BJ (cell line): ENCODE measurements around the gene WWOX. TPM values are rescaled to one million over a fixed set of nuclear protein-coding genes. Genes with fewer than 3 reads are reported as not detected.

ENCODE experiments used
- CTCF ChIA-PET: fragments of 350-600 bp; formaldehyde crosslinking; extraction: SDS; loops from one replicate; lab custom pipeline; 2021; ENCODE audit warnings: antibody characterized with exemption, inconsistent platforms; lab: Yijun Ruan, JAX
- POLR2A ChIA-PET: fragments of 300-600 bp; sonication (Branson Sonifier 250); formaldehyde crosslinking; extraction: SDS; loops from one replicate; lab custom pipeline; 2021; ENCODE audit warnings: antibody characterized with exemption; lab: Charles Lee
- DNase-seq: peaks from one replicate; pipeline ENCODE4 v3.0.0-alpha.2; 2011; ENCODE audit warnings: low read depth
- H3K27me3 ChIP-seq: 2 replicates; pipeline ENCODE4 v1.6.0; 2011; ENCODE audit warnings: low read length; ENCODE audit not compliant: control insufficient read depth, insufficient read depth
- H3K36me3 ChIP-seq: 2 replicates; pipeline ENCODE4 v1.5.1; 2011; ENCODE audit warnings: low read length; ENCODE audit not compliant: control insufficient read depth, insufficient read depth
- H3K4me3 ChIP-seq: 2 replicates; pipeline ENCODE4 v1.5.1; 2011; ENCODE audit warnings: low read depth, mild to moderate bottlenecking, control low read depth, low read length
- CTCF ChIP-seq: IDR thresholded peaks from 2 replicates; pipeline ENCODE4 v1.5.1; 2011; ENCODE audit warnings: low read depth, mild to moderate bottlenecking, control low read depth, inconsistent platforms, low read length, moderate library complexity; ENCODE audit not compliant: insufficient read depth
- polyA plus RNA-seq: library from polyadenylated mRNA; depleted of rRNA; stranded (reverse); fragments of >200 nt; gene quantifications from 2 replicates; pipeline ENCODE4 v1.2.3, GENCODE V29; 2011

The WWOX gene
- polyA plus RNA-seq, 1 experiment, result 3.1 TPM

GRCh38 chr16:78278056-78278450, 178.6 kb downstream of the WWOX start:
- no peaks in the 10 kb centered on the region for H3K27me3 ChIP-seq
- no peaks in the 10 kb centered on the region for H3K36me3 ChIP-seq
- ChIA-PET CTCF (no interaction called here), POLR2A (no interaction called here)
- no peak for DNase-seq
- H3K4me3 ChIP-seq, result no peak overlapping the region
- TF ChIP-seq CTCF, result no peak

GRCh38 chr16:78281115-78281514, 181.7 kb downstream of the WWOX start:
- Histone ChIP-seq H3K27me3 (no peaks in the 10 kb centered on the region), H3K4me3 (no peak overlapping the region), H3K36me3 (no peaks in the 10 kb centered on the region)
- no peak for DNase-seq
- POLR2A ChIA-PET, result no interaction called here
- TF ChIP-seq CTCF, result no peak
- CTCF ChIA-PET, result no interaction called here

GRCh38 chr16:78283548-78284251, 184.2 kb downstream of the WWOX start:
- no peak for DNase-seq
- Histone ChIP-seq H3K36me3 (no peaks in the 10 kb centered on the region), H3K4me3 (no peak overlapping the region), H3K27me3 (no peaks in the 10 kb centered on the region)
- POLR2A ChIA-PET, result no interaction called here
- CTCF ChIA-PET, result no interaction called here
- no peak for TF ChIP-seq CTCF

GRCh38 chr16:78284326-78284725, 184.9 kb downstream of the WWOX start:
- no peak for DNase-seq
- CTCF ChIA-PET, result no interaction called here
- no peaks in the 10 kb centered on the region for H3K27me3 ChIP-seq

GRCh38 chr16:78284957-78285434, 185.5 kb downstream of the WWOX start:
- ChIA-PET CTCF (no interaction called here), POLR2A (no interaction called here)
- no peak for TF ChIP-seq CTCF
- Histone ChIP-seq H3K36me3 (no peaks in the 10 kb centered on the region), H3K4me3 (no peak overlapping the region), H3K27me3 (no peaks in the 10 kb centered on the region)
- no peak for DNase-seq

More at GRCh38 chr16:78284326-78284725, 184.9 kb downstream of the WWOX start:
- H3K4me3 ChIP-seq, result no peak overlapping the region
- no peaks in the 10 kb centered on the region for H3K36me3 ChIP-seq
- TF ChIP-seq CTCF, result no peak
- POLR2A ChIA-PET, result no interaction called here
